Endothelial cell of umbilical vein (primary cell): Measurements from ENCODE around the gene SLC7A7. TPM values are rescaled to one million over a fixed set of nuclear protein-coding genes. Genes with fewer than 3 reads are reported as not detected.

Experiments
- BruUV-seq: library from RNA; stranded (reverse); fragments of 400-500 nt; replicated peaks from 2 replicates; lab custom pipeline; 2021; lab: Mats Ljungman, UMichigan
- CTCF ChIA-PET: fragments of 300-600, 350-600 bp; sonication (Branson Sonifier 250); formaldehyde crosslinking; loops from one replicate; lab custom pipeline; 2021; ENCODE audit warnings: antibody characterized with exemption, inconsistent platforms; lab: Charles Lee
- POLR2A ChIA-PET: fragments of 300-600, 350-600 bp; sonication (Branson Sonifier 250); formaldehyde crosslinking; loops from one replicate; lab custom pipeline; 2021; ENCODE audit warnings: antibody characterized with exemption, inconsistent platforms; lab: Charles Lee
- DNase-seq: peaks from one replicate; pipeline ENCODE4 v3.0.0-alpha.2; 2011; ENCODE audit warnings: low read depth, low spot score
- FAIRE-seq: peaks from 2 replicates; lab custom pipeline; 2011; peaks lifted over from hg19 to GRCh38; lab: Jason Lieb, UNC
- H2AFZ ChIP-seq: 2 replicates; pipeline ENCODE4 v1.6.0; 2012; ENCODE audit warnings: low read depth, low read length, control low read depth, inconsistent platforms
- H3K27ac ChIP-seq: 2 replicates; pipeline ENCODE4 v1.5.1; 2011; ENCODE audit warnings: low read depth, mild to moderate bottlenecking, control low read depth, low read length, moderate library complexity; ENCODE audit not compliant: insufficient read depth
- H3K27me3 ChIP-seq, 2 experiments: 2 replicates each; pipeline versions ENCODE4 v1.6.0 to v1.6.1; 2011; ENCODE audit warnings: low read length in 2 of 2, mixed read lengths in 1 of 2; ENCODE audit not compliant: control insufficient read depth in 2 of 2, insufficient read depth in 2 of 2
- H3K36me3 ChIP-seq, 2 experiments: 2 replicates in 1 of 2; 3 replicates in 1 of 2; pipeline ENCODE4 v1.5.1; 2011; ENCODE audit warnings: low read length in 2 of 2, mild to moderate bottlenecking in 1 of 2, moderate library complexity in 1 of 2; ENCODE audit not compliant: control insufficient read depth in 2 of 2, insufficient read depth in 2 of 2; ENCODE audit errors: extremely low read depth in 1 of 2
- H3K4me1 ChIP-seq: 3 replicates; pipeline ENCODE4 v1.5.1; 2011; ENCODE audit warnings: mild to moderate bottlenecking, low read length; ENCODE audit not compliant: control insufficient read depth, insufficient read depth; ENCODE audit errors: extremely low read depth
- H3K4me2 ChIP-seq: 2 replicates; pipeline ENCODE4 v1.6.1; 2011; ENCODE audit warnings: low read length, control low read depth, mixed read lengths; ENCODE audit not compliant: insufficient read depth
- H3K4me3 ChIP-seq, 3 experiments: fragments of 200-600 bp in 1 of 3; sonication (generic), shearing (Covaris generic) in 1 of 3; replicated peaks in 1 of 3; 2 replicates each; pipeline ENCODE4 v1.5.1; 2011 to 2016; ENCODE audit warnings: control low read depth in 3 of 3, low read length in 3 of 3, mild to moderate bottlenecking in 2 of 3, inconsistent platforms in 1 of 3, low read depth in 1 of 3, moderate library complexity in 1 of 3; ENCODE audit not compliant: insufficient read depth in 1 of 3
- H3K79me2 ChIP-seq: 2 replicates; pipeline ENCODE4 v1.6.0; 2012; ENCODE audit warnings: low read length, inconsistent platforms; ENCODE audit not compliant: control insufficient read depth, insufficient read depth
- H3K9ac ChIP-seq: replicated peaks from 2 replicates; pipeline ENCODE3; 2011; ENCODE audit warnings: low read length, control low read depth; ENCODE audit not compliant: insufficient read depth; ENCODE audit errors: extremely low read depth
- H3K9me1 ChIP-seq: replicated peaks from 3 replicates; pipeline ENCODE4 v1.6.0; 2011; ENCODE audit warnings: mild to moderate bottlenecking, low read length; ENCODE audit not compliant: control insufficient read depth, insufficient read depth; ENCODE audit errors: extremely low read depth
- H3K9me3 ChIP-seq: replicated peaks from 2 replicates; pipeline ENCODE4 v1.5.1; 2012; ENCODE audit warnings: low read length, inconsistent platforms; ENCODE audit not compliant: control insufficient read depth, insufficient read depth
- H4K20me1 ChIP-seq: replicated peaks from 2 replicates; pipeline ENCODE3; 2011; ENCODE audit warnings: mild to moderate bottlenecking, low read length; ENCODE audit not compliant: control insufficient read depth, insufficient read depth; ENCODE audit errors: extremely low read depth
- CTCF ChIP-seq, 2 donors: IDR thresholded peaks; 1 replicate in 1 of 2; 2 replicates in 1 of 2; pipeline ENCODE4 v1.5.1; 2011; ENCODE audit warnings: low read length in 2 of 2, mild to moderate bottlenecking in 2 of 2, moderate library complexity in 2 of 2, control low read depth in 1 of 2, inconsistent platforms in 1 of 2, low read depth in 1 of 2; ENCODE audit not compliant: insufficient read depth in 1 of 2; ENCODE audit errors: extremely low read depth in 1 of 2
- FOS ChIP-seq: IDR thresholded peaks from 2 replicates; pipeline ENCODE4 v1.6.1; 2011; ENCODE audit warnings: mild to moderate bottlenecking, low read length, moderate library complexity, borderline replicate concordance; ENCODE audit not compliant: insufficient read depth
- GATA2 ChIP-seq: IDR thresholded peaks from 2 replicates; pipeline ENCODE4 v1.7.0; 2011; ENCODE audit warnings: low read depth, mild to moderate bottlenecking, moderate library complexity, mixed read lengths, low read length; ENCODE audit not compliant: insufficient read length, insufficient read depth
- JUN ChIP-seq: IDR thresholded peaks from 2 replicates; pipeline ENCODE4 v1.6.1; 2011; ENCODE audit warnings: borderline replicate concordance, low read depth; ENCODE audit not compliant: insufficient read length, insufficient read depth
- POLR2A ChIP-seq: IDR thresholded peaks from 2 replicates; pipeline ENCODE4 v1.6.1; 2012; ENCODE audit warnings: low read depth, mild to moderate bottlenecking, control low read depth, low read length
- POLR2AphosphoS5 ChIP-seq: IDR thresholded peaks from 2 replicates; pipeline ENCODE4 v1.6.1; 2012; ENCODE audit warnings: low read depth, mild to moderate bottlenecking, control low read depth, low read length, moderate library complexity; ENCODE audit not compliant: insufficient read depth
- dilution Hi-C: fragments of 300-500 bp; cut with MboI; formaldehyde crosslinking; loops from one replicate; pipeline ENCODE4 v1.15.0; 2019; ENCODE audit warnings: low sequenced_read_pairs; ENCODE audit not compliant: extremely low pct_ligation_motif_present
- intact Hi-C: fragments of 100-400 bp; cut with micrococcal nuclease; formaldehyde crosslinking; loops from one replicate; pipeline ENCODE4 v1.10.0; 2022
- polyA plus RNA-seq, 4 experiments: library from polyadenylated mRNA; depleted of rRNA in 3 of 4; stranded (reverse) in 3 of 4; unstranded in 1 of 4; fragments of >200 nt; gene quantifications; 2 replicates each; pipeline versions ENCODE4 v1.2.1 to v1.2.3, GENCODE V29; 2011 to 2012; ENCODE audit warnings: missing spikeins in 1 of 4
- total RNA-seq: library from RNA; stranded (reverse); gene quantifications from 2 replicates; pipeline ENCODE4 v1.2.3, GENCODE V29; 2021

The SLC7A7 gene
- total and polyA plus RNA-seq, 2 donors (not counting 3 experiments of a cell fraction or from before 2014, with no cell fraction given) = 22.5 to 94.0 TPM

- peak; percentile 48 for FAIRE-seq
- no peak for TF ChIP-seq GATA2
- no peak for TF ChIP-seq JUN
- TF ChIP-seq POLR2A = no peak
- TF ChIP-seq POLR2AphosphoS5 = no peak
- TF ChIP-seq FOS = no peak
- no peak for TF ChIP-seq CTCF (IDR thresholded peaks at IDR 0.05; ENCODE audit: extremely low read depth in 1 of 2, insufficient read depth in 1 of 2, low read depth in 1 of 2, low read length in 2 of 2)
- peak overlapping the region; percentile 45 for H3K4me2 ChIP-seq
- CTCF ChIA-PET = interaction anchor here (0.7 to 10.2 kb wide), 10 partner anchors 12 to 292 kb away, joined by 3 to 313 read pairs (median 6); partner anchors contain the start of genes MMP14, MRPL52 and PRMT5
- no peak overlapping the region for H2AFZ ChIP-seq
- peak overlapping the region; percentile 90 for H3K27ac ChIP-seq
- H3K79me2 ChIP-seq = peaks cover 34% of the 10 kb centered on the region
- intact Hi-C loops (loop anchor here (1.0 kb wide), 1 partner anchor 10 kb away; no protein-coding TSS in a partner anchor), dilution Hi-C loops (no loop called here)
- H4K20me1 ChIP-seq = no peaks in the 10 kb centered on the region
- no peak overlapping the region for H3K4me3 ChIP-seq
- peaks cover 69% of the 10 kb centered on the region for H3K4me1 ChIP-seq
- POLR2A ChIA-PET = interaction anchor here (0.8 to 1.7 kb wide), 3 partner anchors 10 to 29 kb away, joined by 3 to 7 read pairs (median 7); no protein-coding TSS in a partner anchor
- H3K27me3 ChIP-seq = no peaks in the 10 kb centered on the region
- DNase-seq = no peak
- H3K36me3 ChIP-seq = peaks cover 26 to 39% of the 10 kb centered on the region in 2 experiments
- H3K9ac ChIP-seq = peak overlapping the region; percentile 63
- H3K9me1 ChIP-seq = no peaks in the 10 kb centered on the region
- BruUV-seq = no TSS peak
- no peaks in the 10 kb centered on the region for H3K9me3 ChIP-seq
These were observed 32.6 kb upstream of the SLC7A7 start for GRCh38 chr14:22847661-22848341.
